HEK293T (cell line): ENCODE data around the gene SP2.

Source experiments
- CTCF ChIA-PET: fragments of 350-600 bp; formaldehyde crosslinking; extraction: SDS; loops from one replicate; lab custom pipeline; 2021; ENCODE audit warnings: antibody characterized with exemption, inconsistent platforms; lab: Yijun Ruan, JAX
- POLR2A ChIA-PET: fragments of 350-600 bp; formaldehyde crosslinking; extraction: SDS; loops from one replicate; lab custom pipeline; 2020; ENCODE audit warnings: antibody characterized with exemption, inconsistent platforms; lab: Yijun Ruan, JAX
- DNase-seq: peaks from one replicate; pipeline ENCODE4 v3.0.0; 2012; ENCODE audit warnings: mixed read lengths; ENCODE audit errors: extremely low spot score
- FOXA1 ChIP-seq: fragments of 450-650 bp; IDR thresholded peaks from 2 replicates; pipeline ENCODE4 v1.6.1; 2016; ENCODE audit warnings: mild to moderate bottlenecking
- SUZ12 ChIP-seq: fragments of 450-650 bp; IDR thresholded peaks from 2 replicates; pipeline ENCODE4 v1.6.1; 2016; ENCODE audit warnings: mild to moderate bottlenecking

SP2 gene

DNA sequence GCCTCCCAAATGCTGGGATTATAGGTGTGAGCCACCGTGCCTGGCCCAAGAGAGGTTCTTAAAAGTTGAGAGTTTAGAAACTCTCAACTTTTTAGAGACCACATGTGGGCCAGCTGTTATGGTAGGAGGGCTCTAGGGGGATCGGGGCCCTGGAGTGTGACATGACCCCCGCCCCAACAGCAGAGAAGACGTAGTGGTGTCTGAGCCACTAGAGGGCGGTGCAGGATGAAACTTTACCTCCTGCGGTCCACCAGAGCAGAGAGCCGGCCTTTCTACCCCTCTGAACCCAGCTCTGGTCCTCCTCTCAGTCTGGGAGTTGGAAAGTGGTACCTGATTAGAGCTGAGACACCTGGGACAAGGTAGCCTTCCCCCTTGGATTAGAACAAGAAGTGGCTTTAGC, 82.3 kb downstream of the SP2 start:
- no peak for TF ChIP-seq FOXA1
- no peak for TF ChIP-seq SUZ12
- DNase-seq, result peak; percentile 83
- CTCF ChIA-PET, result interaction anchor here (0.6 to 1.9 kb wide), 10 partner anchors 9 to 371 kb away, joined by 3 to 35 read pairs (median 5); no protein-coding TSS in a partner anchor
- POLR2A ChIA-PET, result interaction anchor here (0.7 to 1.2 kb wide), 2 partner anchors 37 to 43 kb away, joined by 3 to 4 read pairs; partner anchors contain the start of gene PNPO
